ENCODE data around the gene ORAI2.
"Not testable (repeated sequence)": the region's sequence is repeated elsewhere in the genome, so short reads cannot be mapped to it uniquely, and the experiment has no call there.

Gene ORAI2

GRCh38 chr7:102433219-102434038 is at the start of gene ORAI2:
ORAI2 (plus strand) TSS chr7:102433575; CDS start chr7:102438957, 5,382 bp downstream.
- peak; percentile 76 for DNase-seq (ENCODE audit: low spot score)

- no peak for DNase-seq (ENCODE audit: low spot score)
Observed at GRCh38 chr7:102387064-102387463, 46.3 kb upstream of the ORAI2 start.

GRCh38 chr7:102389810-102390209 is 43.6 kb upstream of the ORAI2 start:
- no peak for DNase-seq (ENCODE audit: low spot score)

- DNase-seq (ENCODE audit: low spot score) = peak; percentile 86
Observed at GRCh38 chr7:102390697-102391484, 42.5 kb upstream of the ORAI2 start.

GRCh38 chr7:102392330-102392729 is 41.0 kb upstream of the ORAI2 start:
- DNase-seq (ENCODE audit: low spot score) = no peak

GRCh38 chr7:102393467-102393866 is 39.9 kb upstream of the ORAI2 start:
- peak; percentile 88 for DNase-seq (ENCODE audit: low spot score)

- peak; percentile 50 for DNase-seq (ENCODE audit: low spot score)
Observed at GRCh38 chr7:102395592-102395872, 37.8 kb upstream of the ORAI2 start.

- DNase-seq (ENCODE audit: low spot score) = peak; percentile 99
Observed at GRCh38 chr7:102395873-102396709, 37.3 kb upstream of the ORAI2 start, which contains the start of gene PRKRIP1. PRKRIP1 (plus strand) TSS chr7:102396363; CDS start chr7:102396412, 49 bp downstream.

GRCh38 chr7:102396710-102397019 is 36.7 kb upstream of the ORAI2 start:
- DNase-seq (ENCODE audit: low spot score) = no peak

- DNase-seq (ENCODE audit: low spot score) = no peak
Observed at GRCh38 chr7:102398543-102398942, 34.8 kb upstream of the ORAI2 start.

GRCh38 chr7:102400360-102400759 is 33.0 kb upstream of the ORAI2 start:
- DNase-seq (ENCODE audit: low spot score) = no peak

- DNase-seq (ENCODE audit: low spot score) = no peak
Observed at GRCh38 chr7:102403563-102403962, 29.8 kb upstream of the ORAI2 start.

GRCh38 chr7:102404005-102404861 is 29.1 kb upstream of the ORAI2 start:
- DNase-seq (ENCODE audit: low spot score) = peak; percentile 89

- not testable (repeated sequence) for DNase-seq (ENCODE audit: low spot score)
Observed at GRCh38 chr7:102404862-102405188, 28.6 kb upstream of the ORAI2 start.

- DNase-seq (ENCODE audit: low spot score) = no peak
Observed at GRCh38 chr7:102407910-102408309, 25.5 kb upstream of the ORAI2 start.

GRCh38 chr7:102408530-102408929 is 24.8 kb upstream of the ORAI2 start:
- DNase-seq (ENCODE audit: low spot score) = not testable (repeated sequence)

- DNase-seq (ENCODE audit: low spot score) = no peak
Observed at GRCh38 chr7:102409340-102409739, 24.0 kb upstream of the ORAI2 start.

GRCh38 chr7:102410123-102410522 is 23.3 kb upstream of the ORAI2 start:
- no peak for DNase-seq (ENCODE audit: low spot score)

- no peak for DNase-seq (ENCODE audit: low spot score)
Observed at GRCh38 chr7:102410918-102411317, 22.5 kb upstream of the ORAI2 start.

- DNase-seq (ENCODE audit: low spot score) = no peak
Observed at GRCh38 chr7:102412548-102412947, 20.8 kb upstream of the ORAI2 start.

GRCh38 chr7:102413091-102413490 is 20.3 kb upstream of the ORAI2 start:
- no peak for DNase-seq (ENCODE audit: low spot score)

- no peak for DNase-seq (ENCODE audit: low spot score)
Observed at GRCh38 chr7:102413611-102414010, 19.8 kb upstream of the ORAI2 start.
